ENCODE data around the gene DACT1.

DNA sequence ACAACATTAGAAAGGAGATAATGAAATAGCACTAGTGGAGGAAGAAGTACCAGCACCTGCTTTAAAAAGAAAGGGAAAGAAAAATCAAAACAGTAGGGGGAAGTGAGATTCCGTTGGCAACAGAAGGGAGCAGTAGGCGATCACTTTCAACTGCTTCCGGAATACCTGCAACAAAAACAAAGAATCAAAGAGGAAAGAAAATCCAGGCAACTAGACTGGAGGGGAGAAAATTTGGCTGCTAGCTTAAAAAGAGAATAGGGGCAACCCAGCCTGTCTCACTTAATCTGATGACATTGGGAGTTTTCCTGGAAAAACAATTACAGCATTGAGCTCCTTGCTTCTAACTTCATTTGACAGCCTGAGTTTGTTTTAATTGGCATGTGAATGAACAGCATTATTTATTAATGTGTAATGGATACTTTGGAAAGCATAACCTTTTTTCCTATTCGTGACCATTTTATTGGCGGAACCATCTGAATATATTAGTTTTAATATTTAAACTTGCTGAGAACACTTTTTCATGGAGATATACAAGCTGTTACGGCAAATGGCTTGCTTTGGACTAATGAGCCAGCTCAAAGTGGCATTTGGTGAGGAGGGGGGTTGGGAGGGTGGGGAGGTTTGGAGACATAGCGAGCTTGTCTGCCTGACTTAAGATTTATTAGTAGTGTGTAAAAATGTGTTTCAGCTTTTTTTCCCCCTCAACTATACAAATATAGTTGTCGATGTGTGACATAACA is 2.5 kb upstream of the DACT1 start:
- TF ChIP-seq, protein P1, sequence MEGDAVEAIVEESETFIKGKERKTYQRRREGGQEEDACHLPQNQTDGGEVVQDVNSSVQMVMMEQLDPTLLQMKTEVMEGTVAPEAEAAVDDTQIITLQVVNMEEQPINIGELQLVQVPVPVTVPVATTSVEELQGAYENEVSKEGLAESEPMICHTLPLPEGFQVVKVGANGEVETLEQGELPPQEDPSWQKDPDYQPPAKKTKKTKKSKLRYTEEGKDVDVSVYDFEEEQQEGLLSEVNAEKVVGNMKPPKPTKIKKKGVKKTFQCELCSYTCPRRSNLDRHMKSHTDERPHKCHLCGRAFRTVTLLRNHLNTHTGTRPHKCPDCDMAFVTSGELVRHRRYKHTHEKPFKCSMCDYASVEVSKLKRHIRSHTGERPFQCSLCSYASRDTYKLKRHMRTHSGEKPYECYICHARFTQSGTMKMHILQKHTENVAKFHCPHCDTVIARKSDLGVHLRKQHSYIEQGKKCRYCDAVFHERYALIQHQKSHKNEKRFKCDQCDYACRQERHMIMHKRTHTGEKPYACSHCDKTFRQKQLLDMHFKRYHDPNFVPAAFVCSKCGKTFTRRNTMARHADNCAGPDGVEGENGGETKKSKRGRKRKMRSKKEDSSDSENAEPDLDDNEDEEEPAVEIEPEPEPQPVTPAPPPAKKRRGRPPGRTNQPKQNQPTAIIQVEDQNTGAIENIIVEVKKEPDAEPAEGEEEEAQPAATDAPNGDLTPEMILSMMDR (IDR thresholded peaks at IDR 0.05): no peak
- no peak for TF ChIP-seq POLR2A (IDR thresholded peaks at IDR 0.05)

Measured in thyroid gland (tissue), 4 donors.